Activated CD8-positive, alpha-beta T cell treated with anti-CD3 and anti-CD28 coated beads for 36 hours (primary cell): ENCODE data around the gene ACTMAP. TPM values are rescaled to one million over a fixed set of nuclear protein-coding genes. Genes with fewer than 3 reads are reported as not detected.

Source experiments
- ATAC-seq: fragments of 200-7000 bp; cut with Tn5 transposase; one replicate; pipeline ENCODE4 v1.10.0; 2021; ENCODE audit warnings: mild to moderate bottlenecking, moderate library complexity
- CTCF ChIA-PET: fragments of 350-600 bp; sonication (Branson Sonifier 250); formaldehyde crosslinking; loops from one replicate; lab custom pipeline; 2021; ENCODE audit warnings: antibody characterized with exemption; lab: Charles Lee
- POLR2A ChIA-PET: fragments of 350-600 bp; sonication (Branson Sonifier 250); formaldehyde crosslinking; loops from one replicate; lab custom pipeline; 2021; ENCODE audit warnings: antibody characterized with exemption; lab: Charles Lee
- DNase-seq: peaks from one replicate; pipeline ENCODE4 v3.0.0-alpha.2; 2020
- H3K27ac Mint-ChIP-seq: one replicate; pipeline ENCODE4 v1.8.0; 2021; ENCODE audit warnings: mild to moderate bottlenecking, mixed read lengths
- H3K27me3 Mint-ChIP-seq: one replicate; pipeline ENCODE4 v1.8.0; 2021; ENCODE audit warnings: mixed read lengths
- H3K36me3 Mint-ChIP-seq: one replicate; pipeline ENCODE4 v1.8.0; 2021; ENCODE audit warnings: low read depth, mixed read lengths
- H3K4me1 Mint-ChIP-seq: one replicate; pipeline ENCODE4 v1.8.0; 2021; ENCODE audit warnings: low read depth, mixed read lengths
- H3K4me3 Mint-ChIP-seq: one replicate; pipeline ENCODE4 v1.8.0; 2021; ENCODE audit warnings: mild to moderate bottlenecking, moderate library complexity, mixed read lengths
- H3K9me3 Mint-ChIP-seq: one replicate; pipeline ENCODE4 v1.8.0; 2021; ENCODE audit warnings: mixed read lengths
- intact Hi-C: fragments of 100-400 bp; cut with micrococcal nuclease; formaldehyde crosslinking; loops from one replicate; pipeline ENCODE4 v1.10.0; 2022
- total RNA-seq, 2 experiments: library from RNA; stranded (reverse); gene quantifications; one replicate each; pipeline ENCODE4 v1.2.3, GENCODE V29; 2021
- TF ChIP-seq, protein P1 (sequence below): fragments of 200-600 bp; IDR thresholded peaks from one replicate; pipeline ENCODE4 v1.8.0; 2022; ENCODE audit warnings: antibody characterized with exemption, mild to moderate bottlenecking

ACTMAP gene
- total RNA-seq, 2 experiments from 2014 or later = 12.8 to 14.2 TPM

GRCh38 chr19:40705950-40706619 is 44.2 kb downstream of the ACTMAP start:
- H3K27ac Mint-ChIP-seq = no peak overlapping the region
- no peaks in the 10 kb centered on the region for H3K27me3 Mint-ChIP-seq
- POLR2A ChIA-PET = no interaction called here
- DNase-seq (no peak), ATAC-seq (no peak)
- H3K36me3 Mint-ChIP-seq = peaks cover 31% of the 10 kb centered on the region
- peaks cover 2% of the 10 kb centered on the region for H3K4me1 Mint-ChIP-seq
- TF ChIP-seq, protein P1, sequence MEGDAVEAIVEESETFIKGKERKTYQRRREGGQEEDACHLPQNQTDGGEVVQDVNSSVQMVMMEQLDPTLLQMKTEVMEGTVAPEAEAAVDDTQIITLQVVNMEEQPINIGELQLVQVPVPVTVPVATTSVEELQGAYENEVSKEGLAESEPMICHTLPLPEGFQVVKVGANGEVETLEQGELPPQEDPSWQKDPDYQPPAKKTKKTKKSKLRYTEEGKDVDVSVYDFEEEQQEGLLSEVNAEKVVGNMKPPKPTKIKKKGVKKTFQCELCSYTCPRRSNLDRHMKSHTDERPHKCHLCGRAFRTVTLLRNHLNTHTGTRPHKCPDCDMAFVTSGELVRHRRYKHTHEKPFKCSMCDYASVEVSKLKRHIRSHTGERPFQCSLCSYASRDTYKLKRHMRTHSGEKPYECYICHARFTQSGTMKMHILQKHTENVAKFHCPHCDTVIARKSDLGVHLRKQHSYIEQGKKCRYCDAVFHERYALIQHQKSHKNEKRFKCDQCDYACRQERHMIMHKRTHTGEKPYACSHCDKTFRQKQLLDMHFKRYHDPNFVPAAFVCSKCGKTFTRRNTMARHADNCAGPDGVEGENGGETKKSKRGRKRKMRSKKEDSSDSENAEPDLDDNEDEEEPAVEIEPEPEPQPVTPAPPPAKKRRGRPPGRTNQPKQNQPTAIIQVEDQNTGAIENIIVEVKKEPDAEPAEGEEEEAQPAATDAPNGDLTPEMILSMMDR = no peak
- H3K4me3 Mint-ChIP-seq = no peak overlapping the region
- H3K9me3 Mint-ChIP-seq = no peaks in the 10 kb centered on the region
- CTCF ChIA-PET = interaction anchor here (0.7 kb wide), 1 partner anchor 15 kb away, joined by 3 read pairs; no protein-coding TSS in a partner anchor
- intact Hi-C loops = no loop called here

GRCh38 chr19:40705362-40705651 is 45.0 kb downstream of the ACTMAP start:
- intact Hi-C loops = no loop called here
- H3K4me3 Mint-ChIP-seq = no peak overlapping the region
- no peaks in the 10 kb centered on the region for H3K27me3 Mint-ChIP-seq
- TF ChIP-seq, protein P1 = no peak
- no peaks in the 10 kb centered on the region for H3K9me3 Mint-ChIP-seq
- ChIA-PET CTCF (interaction anchor here (0.7 kb wide), 1 partner anchor 14 kb away, joined by 3 read pairs; no protein-coding TSS in a partner anchor), POLR2A (no interaction called here)
- H3K27ac Mint-ChIP-seq = no peak overlapping the region
- DNase-seq = no peak
- no peak for ATAC-seq
- H3K36me3 Mint-ChIP-seq = peaks cover 29% of the 10 kb centered on the region
- no peaks in the 10 kb centered on the region for H3K4me1 Mint-ChIP-seq

DNA sequence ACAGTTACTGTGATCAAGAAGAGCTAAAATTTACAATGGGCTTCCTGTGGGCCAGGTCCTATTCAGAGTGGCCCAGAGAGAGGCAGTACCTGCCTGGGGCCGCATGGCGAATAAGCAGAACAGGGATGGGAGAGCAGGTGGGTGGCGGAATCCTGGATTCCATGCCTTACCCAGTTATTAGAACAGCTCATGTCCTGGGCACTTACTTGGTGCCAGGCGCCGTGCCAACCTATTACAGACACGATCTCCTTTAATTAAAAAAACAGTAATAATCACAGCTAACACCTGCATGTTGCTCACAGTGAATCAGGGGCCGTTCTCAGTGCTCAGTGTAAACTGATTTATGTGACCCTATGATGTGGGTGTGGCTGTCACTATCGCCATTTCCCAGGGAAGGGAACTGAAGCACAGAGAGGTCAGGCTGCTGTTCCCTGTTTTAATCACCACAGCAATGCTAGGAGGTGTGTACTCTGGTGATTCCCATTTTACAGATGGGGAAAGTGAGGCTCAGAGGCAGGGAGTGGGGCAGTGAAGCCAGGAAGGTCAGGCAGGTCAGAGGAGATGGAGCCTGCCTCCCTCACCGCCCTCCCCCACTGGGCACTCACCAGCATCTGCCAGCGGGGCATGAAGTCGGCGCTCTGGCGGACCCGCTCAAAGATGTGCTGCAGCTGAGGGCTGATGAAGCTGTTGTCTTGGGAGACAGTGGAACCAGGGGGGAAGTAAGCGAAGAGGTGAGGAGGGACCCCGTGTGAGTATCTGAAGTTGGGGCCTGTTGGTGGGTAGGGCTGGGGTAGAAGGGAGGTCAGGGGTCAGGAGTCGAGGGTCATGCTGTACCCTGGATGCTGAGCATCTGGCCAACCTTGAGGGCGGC is 45.6 kb downstream of the ACTMAP start:
- no peaks in the 10 kb centered on the region for H3K4me1 Mint-ChIP-seq
- TF ChIP-seq, protein P1 = no peak
- H3K4me3 Mint-ChIP-seq = no peak overlapping the region
- no peak overlapping the region for H3K27ac Mint-ChIP-seq
- H3K36me3 Mint-ChIP-seq = peaks cover 25% of the 10 kb centered on the region
- DNase-seq (no peak), ATAC-seq (no peak)
- no peaks in the 10 kb centered on the region for H3K9me3 Mint-ChIP-seq
- no peaks in the 10 kb centered on the region for H3K27me3 Mint-ChIP-seq
- intact Hi-C loops = no loop called here
- ChIA-PET CTCF (interaction anchor here (1.0 to 1.3 kb wide), 2 partner anchors 41 to 70 kb away, joined by 3 read pairs; no protein-coding TSS in a partner anchor), POLR2A (interaction anchor here (1.0 kb wide), 1 partner anchor 12 kb away, joined by 4 read pairs; the partner anchor contains the start of genes COQ8B and ITPKC)

- intact Hi-C loops = no loop called here
- Mint-ChIP-seq H3K27ac (no peak overlapping the region), H3K36me3 (peaks cover 22% of the 10 kb centered on the region), H3K9me3 (no peaks in the 10 kb centered on the region), H3K4me1 (no peaks in the 10 kb centered on the region), H3K4me3 (no peak overlapping the region), H3K27me3 (no peaks in the 10 kb centered on the region)
- DNase-seq = no peak
- ChIA-PET POLR2A (interaction anchor here (2.4 kb wide), 1 partner anchor 12 kb away, joined by 9 read pairs; no protein-coding TSS in a partner anchor), CTCF (interaction anchor here (0.9 kb wide), 1 partner anchor 69 kb away, joined by 3 read pairs; no protein-coding TSS in a partner anchor)
- no peak for ATAC-seq
- TF ChIP-seq, protein P1 = no peak
Measured at GRCh38 chr19:40703029-40703755, 47.1 kb downstream of the ACTMAP start.
